ENCODE measurements around the gene SYT7.

SYT7 gene

GRCh38 chr11:61511383-61511782 lies 69.5 kb downstream of the SYT7 start:
- no peak for DNase-seq

- no peak for DNase-seq
Observed at GRCh38 chr11:61510974-61511373, 69.9 kb downstream of the SYT7 start.

- no peak for DNase-seq
Observed at GRCh38 chr11:61510166-61510919, 70.5 kb downstream of the SYT7 start.

GRCh38 chr11:61509043-61510029 lies 71.5 kb downstream of the SYT7 start:
- peak; percentile 87 to 94 (median 89) for DNase-seq

- DNase-seq = peak; percentile 31 to 48 (median 33)
Observed at GRCh38 chr11:61507962-61508861, 72.7 kb downstream of the SYT7 start, which contains the start of gene LRRC10B. Gene LRRC10B, plus strand, starts transcription at chr11:61508749. Its CDS starts 250 bp downstream, at chr11:61508999.

GRCh38 chr11:61507012-61507768 lies 73.7 kb downstream of the SYT7 start:
- no peak for DNase-seq

- no peak for DNase-seq
Observed at GRCh38 chr11:61505640-61506155, 75.2 kb downstream of the SYT7 start.

- DNase-seq = no peak
Observed at GRCh38 chr11:61505106-61505505, 75.8 kb downstream of the SYT7 start.

- peak in 2 of 3 donors; percentile 24 to 28 for DNase-seq
Observed at GRCh38 chr11:61503135-61503770, 77.6 kb downstream of the SYT7 start.

GRCh38 chr11:61502522-61502921 lies 78.4 kb downstream of the SYT7 start:
- DNase-seq = no peak

- no peak for DNase-seq
Observed at GRCh38 chr11:61499816-61500491, 80.9 kb downstream of the SYT7 start.

GRCh38 chr11:61498767-61499341 lies 82.0 kb downstream of the SYT7 start:
- no peak for DNase-seq

- DNase-seq = no peak
Observed at GRCh38 chr11:61497876-61498275, 83.0 kb downstream of the SYT7 start.

GRCh38 chr11:61497473-61497872 lies 83.4 kb downstream of the SYT7 start:
- DNase-seq = no peak

GRCh38 chr11:61496602-61497400 lies 84.1 kb downstream of the SYT7 start:
- no peak for DNase-seq

- no peak for DNase-seq
Observed at GRCh38 chr11:61495801-61496601, 84.9 kb downstream of the SYT7 start.

- no peak for DNase-seq
Observed at GRCh38 chr11:61494381-61494961, 86.4 kb downstream of the SYT7 start.

All from suppressor macrophage treated with lipopolysaccharide for 1 hour (primary cell).